GM18870 (cell line): ENCODE data around the gene ME2.
"Not testable (repeated sequence)": the region's sequence is repeated elsewhere in the genome, so short reads cannot be mapped to it uniquely, and the experiment has no call there.

Source experiments
- ATAC-seq: cut with Tn5 transposase; IDR thresholded peaks from one replicate; pipeline ENCODE4 v1.9.1; 2021; ENCODE audit warnings: moderate library complexity; ENCODE audit not compliant: unreplicated experiment

Gene ME2

GRCh38 chr18:50878345-50879301 is at the start of gene ME2:
TSS of gene ME2 (plus strand) at chr18:50879118. CDS start at chr18:50895821, 16,703 bp downstream.
- peak; percentile 83 for ATAC-seq

GRCh38 chr18:50829644-50830043 is 49.3 kb upstream of the ME2 start:
- ATAC-seq: no peak

GRCh38 chr18:50830544-50830943 is 48.4 kb upstream of the ME2 start:
- ATAC-seq: no peak

- peak; percentile 47 for ATAC-seq
Measured at GRCh38 chr18:50832754-50833153, 46.2 kb upstream of the ME2 start.

- ATAC-seq: not testable (repeated sequence)
Measured at GRCh38 chr18:50833496-50833895, 45.4 kb upstream of the ME2 start.

- no peak for ATAC-seq
Measured at GRCh38 chr18:50836521-50836957, 42.4 kb upstream of the ME2 start.

- ATAC-seq: no peak
Measured at GRCh38 chr18:50839341-50839740, 39.6 kb upstream of the ME2 start.

GRCh38 chr18:50839996-50840395 is 38.9 kb upstream of the ME2 start:
- no peak for ATAC-seq

- no peak for ATAC-seq
Measured at GRCh38 chr18:50842846-50843245, 36.1 kb upstream of the ME2 start.

- no peak for ATAC-seq
Measured at GRCh38 chr18:50844554-50844953, 34.4 kb upstream of the ME2 start.

GRCh38 chr18:50844960-50845359 is 34.0 kb upstream of the ME2 start:
- ATAC-seq: no peak

GRCh38 chr18:50847192-50847591 is 31.7 kb upstream of the ME2 start:
- no peak for ATAC-seq

- ATAC-seq: no peak
Measured at GRCh38 chr18:50848061-50848551, 30.8 kb upstream of the ME2 start.

- ATAC-seq: no peak
Measured at GRCh38 chr18:50848991-50849390, 29.9 kb upstream of the ME2 start.

GRCh38 chr18:50849419-50849821 is 29.5 kb upstream of the ME2 start:
- ATAC-seq: no peak

- no peak for ATAC-seq
Measured at GRCh38 chr18:50850307-50851065, 28.4 kb upstream of the ME2 start.

GRCh38 chr18:50853863-50854271 is 25.1 kb upstream of the ME2 start:
- no peak for ATAC-seq

GRCh38 chr18:50855976-50856757 is 22.8 kb upstream of the ME2 start:
- no peak for ATAC-seq

GRCh38 chr18:50857166-50857565 is 21.8 kb upstream of the ME2 start:
- ATAC-seq: not testable (repeated sequence)

- ATAC-seq: no peak
Measured at GRCh38 chr18:50857694-50858093, 21.2 kb upstream of the ME2 start.
